Hematopoietic multipotent progenitor cell treated with erythropoietin and hydrocortisone succinate and interleukin-3 and kit ligand, for 4 days (in vitro differentiated cells): ENCODE measurements around the gene C1S.
A peak's percentile ranks its signal among the peaks of the same experiment; 100 is the strongest.
"Not testable (repeated sequence)": the region's sequence is repeated elsewhere in the genome, so short reads cannot be mapped to it uniquely, and the experiment has no call there.

Experiments
- DNase-seq: peaks from one replicate; pipeline ENCODE4 v3.0.0-alpha.2; 2015

Gene C1S

GRCh38 chr12:7107181-7107580, 46.7 kb downstream of the C1S start:
- not testable (repeated sequence) for DNase-seq

- peak; percentile 45 for DNase-seq
Measured at GRCh38 chr12:7107636-7108002, 47.1 kb downstream of the C1S start.

GRCh38 chr12:7108003-7108795, 47.7 kb downstream of the C1S start:
- peak; percentile 93 for DNase-seq

- DNase-seq = peak; percentile 92
Measured at GRCh38 chr12:7108796-7109571, 48.5 kb downstream of the C1S start, which contains the start of gene C1RL. C1RL (minus strand) TSS chr12:7109214; CDS start chr12:7109180, 34 bp downstream.

- DNase-seq = no peak
Measured at GRCh38 chr12:7109572-7109920, 49.0 kb downstream of the C1S start.

GRCh38 chr12:7110661-7111060, 50.1 kb downstream of the C1S start:
- no peak for DNase-seq

- DNase-seq = no peak
Measured at GRCh38 chr12:7112041-7112440, 51.5 kb downstream of the C1S start.

GRCh38 chr12:7113389-7113871, 52.9 kb downstream of the C1S start:
- peak; percentile 73 for DNase-seq

GRCh38 chr12:7114008-7114407, 53.5 kb downstream of the C1S start:
- DNase-seq = no peak

GRCh38 chr12:7114851-7115250, 54.3 kb downstream of the C1S start:
- DNase-seq = no peak

- DNase-seq = no peak
Measured at GRCh38 chr12:7116196-7116595, 55.7 kb downstream of the C1S start.

GRCh38 chr12:7116916-7117315, 56.4 kb downstream of the C1S start:
- DNase-seq = no peak

GRCh38 chr12:7117670-7118069, 57.2 kb downstream of the C1S start:
- DNase-seq = no peak

GRCh38 chr12:7118881-7119280, 58.4 kb downstream of the C1S start:
- no peak for DNase-seq

- DNase-seq = no peak
Measured at GRCh38 chr12:7120166-7120565, 59.6 kb downstream of the C1S start.
